Esophagus squamous epithelium (tissue), 5 donors: ENCODE data around the gene ST8SIA6. TPM values are rescaled to one million over a fixed set of nuclear protein-coding genes. Genes with fewer than 3 reads are reported as not detected.

Source experiments
- DNase-seq: peaks from one replicate; lab custom pipeline; 2025; lab: John Stamatoyannopoulos, UW
- H3K27ac ChIP-seq, 4 donors: fragments of 200-600 bp; sonication (generic); one replicate each; pipeline ENCODE4 v1.5.1; 2016 to 2019; ENCODE audit warnings: mild to moderate bottlenecking in 1 of 4
- H3K27me3 ChIP-seq, 4 donors: fragments of 200-600 bp; sonication (generic); 1 replicate in 3 of 4; 2 replicates in 1 of 4; pipeline versions ENCODE4 v1.5.1 to v1.6.0; 2017 to 2021; ENCODE audit warnings: antibody characterized with exemption in 1 of 4
- H3K36me3 ChIP-seq, 3 donors: fragments of 200-600 bp; sonication (generic); one replicate each; pipeline ENCODE4 v1.5.1; 2016 to 2019
- H3K4me1 ChIP-seq, 3 donors: fragments of 200-600 bp; sonication (generic); one replicate each; pipeline ENCODE4 v1.5.1; 2017 to 2019
- H3K4me3 ChIP-seq, 4 donors: fragments of 200-600 bp; sonication (generic); 1 replicate in 3 of 4; 2 replicates in 1 of 4; pipeline ENCODE4 v1.5.1; 2016 to 2019; ENCODE audit warnings: mild to moderate bottlenecking in 2 of 4, moderate library complexity in 1 of 4
- H3K9me3 ChIP-seq, 3 donors: fragments of 200-600 bp; sonication (generic); one replicate each; pipeline ENCODE4 v1.5.1; 2016 to 2019
- POLR2A ChIP-seq, 4 donors: fragments of 450-650 bp; IDR thresholded peaks; one replicate each; pipeline ENCODE4 v1.6.1; 2017; ENCODE audit warnings: antibody characterized with exemption in 4 of 4, mild to moderate bottlenecking in 4 of 4, moderate library complexity in 3 of 4
- WGBS, 2 donors: methylation state at CpG; one replicate each; pipeline ENCODE4 v1.1.5; 2018; 5-methylcytosine and 5-hydroxymethylcytosine counted together
- intact Hi-C: fragments of 100-400 bp; cut with DNase I; formaldehyde crosslinking; loops from one replicate; pipeline ENCODE4 v1.15.0; 2022
- small RNA-seq, 4 donors: library from RNA; depleted of rRNA; stranded (forward); fragments of <200 nt; gene quantifications; one replicate each; pipeline ENCODE3, GENCODE V24; 2016
- total RNA-seq, 4 donors: library from RNA; depleted of rRNA; stranded (reverse); fragments of >200 nt; gene quantifications; one replicate each; pipeline ENCODE4 v1.1.0, GENCODE V29; 2016
- TF ChIP-seq, protein P1 (sequence below), 6 experiments: fragments of 450-650 bp in 4 of 6; fragments of 200-600 bp in 2 of 6; sonication (generic) in 2 of 6; IDR thresholded peaks; one replicate each; pipeline ENCODE4 v1.5.1; 2016 to 2019; ENCODE audit warnings: antibody characterized with exemption in 6 of 6, mild to moderate bottlenecking in 4 of 6, moderate library complexity in 4 of 6
- donor health status: DM: yes; HTN: yes; CAD: no.

The ST8SIA6 gene
- total RNA-seq, 4 donors from 2014 or later, result 0.53 to 2.3 (median 1.2) TPM

DNA sequence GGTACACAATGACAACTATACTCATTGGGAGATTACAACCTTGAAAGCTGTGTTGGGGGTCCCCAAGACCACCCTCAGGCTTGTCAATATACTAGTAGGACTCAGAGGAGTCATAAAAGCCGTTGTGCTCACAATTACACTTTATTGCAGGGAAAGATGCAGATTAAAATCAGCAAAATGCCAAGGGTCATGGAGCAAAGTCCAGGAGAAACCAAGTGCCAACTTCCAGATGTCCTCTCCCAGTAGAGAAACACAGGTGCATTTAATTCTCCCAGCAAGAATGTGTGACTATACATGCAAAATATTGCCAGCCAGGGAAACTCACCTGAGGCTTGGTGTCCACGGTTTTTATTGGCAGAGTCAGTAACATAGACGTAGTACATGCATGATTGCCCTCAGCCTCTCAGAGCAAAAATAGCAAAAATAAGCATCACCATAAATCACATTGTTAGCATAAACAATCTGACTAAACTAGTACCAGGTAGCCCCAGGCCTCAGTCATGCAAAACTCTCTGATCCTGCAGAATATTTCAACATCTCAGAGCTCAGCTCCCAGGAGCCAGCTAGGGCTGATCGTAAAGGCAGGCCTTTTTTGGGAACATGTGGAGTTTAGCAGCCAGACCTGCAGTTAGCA, 175.7 kb downstream of the ST8SIA6 start:
- TF ChIP-seq POLR2A (IDR thresholded peaks at IDR 0.05), result no peak
- TF ChIP-seq, protein P1, sequence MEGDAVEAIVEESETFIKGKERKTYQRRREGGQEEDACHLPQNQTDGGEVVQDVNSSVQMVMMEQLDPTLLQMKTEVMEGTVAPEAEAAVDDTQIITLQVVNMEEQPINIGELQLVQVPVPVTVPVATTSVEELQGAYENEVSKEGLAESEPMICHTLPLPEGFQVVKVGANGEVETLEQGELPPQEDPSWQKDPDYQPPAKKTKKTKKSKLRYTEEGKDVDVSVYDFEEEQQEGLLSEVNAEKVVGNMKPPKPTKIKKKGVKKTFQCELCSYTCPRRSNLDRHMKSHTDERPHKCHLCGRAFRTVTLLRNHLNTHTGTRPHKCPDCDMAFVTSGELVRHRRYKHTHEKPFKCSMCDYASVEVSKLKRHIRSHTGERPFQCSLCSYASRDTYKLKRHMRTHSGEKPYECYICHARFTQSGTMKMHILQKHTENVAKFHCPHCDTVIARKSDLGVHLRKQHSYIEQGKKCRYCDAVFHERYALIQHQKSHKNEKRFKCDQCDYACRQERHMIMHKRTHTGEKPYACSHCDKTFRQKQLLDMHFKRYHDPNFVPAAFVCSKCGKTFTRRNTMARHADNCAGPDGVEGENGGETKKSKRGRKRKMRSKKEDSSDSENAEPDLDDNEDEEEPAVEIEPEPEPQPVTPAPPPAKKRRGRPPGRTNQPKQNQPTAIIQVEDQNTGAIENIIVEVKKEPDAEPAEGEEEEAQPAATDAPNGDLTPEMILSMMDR (IDR thresholded peaks at IDR 0.05), result no peak
- H3K4me3 ChIP-seq, result no peak overlapping the region
- no peaks in the 10 kb centered on the region for H3K36me3 ChIP-seq
- H3K4me1 ChIP-seq, result no peaks in the 10 kb centered on the region
- 41 to 45% methylated on average over 4 of the region's 4 CpGs for WGBS, 2 donors
- peaks cover 0 to 18% (median 8%) of the 10 kb centered on the region in 3 donors for H3K9me3 ChIP-seq
- H3K27ac ChIP-seq, result no peak overlapping the region
- H3K27me3 ChIP-seq, result no peaks in the 10 kb centered on the region
- DNase-seq, result no peak
- intact Hi-C loops, result no loop called here

DNA sequence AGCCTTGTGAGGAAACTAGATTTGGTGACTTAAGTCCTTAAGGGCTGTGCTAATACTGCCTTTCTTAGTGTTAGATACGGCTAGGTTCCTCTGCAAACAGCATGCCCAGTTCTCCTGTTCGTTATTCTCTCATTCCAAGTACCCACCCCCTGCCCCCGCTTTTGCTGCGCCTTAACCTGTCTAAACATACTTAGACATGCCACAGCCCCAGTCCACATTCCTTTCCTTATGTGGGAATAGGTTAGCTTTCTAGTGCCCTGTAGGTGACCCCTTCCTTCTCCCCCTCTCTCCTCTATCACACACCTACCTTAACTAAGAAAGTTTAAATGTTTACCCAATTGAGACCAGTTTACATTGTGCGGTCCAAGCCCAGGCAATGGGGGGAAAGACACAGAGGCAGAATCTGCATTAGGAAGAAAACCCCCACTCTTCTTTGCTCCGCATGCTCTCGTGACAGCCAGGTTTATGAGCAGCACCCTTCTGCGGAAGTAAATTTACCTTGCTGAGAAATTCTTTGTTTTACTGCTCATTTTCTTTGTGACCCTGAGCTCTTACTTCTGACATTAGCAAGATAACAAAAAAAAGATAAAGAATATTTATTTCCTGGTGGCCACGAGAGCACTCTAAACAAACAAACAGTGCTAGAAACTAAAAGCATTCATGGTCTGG, 177.5 kb downstream of the ST8SIA6 start:
- DNase-seq, result no peak
- WGBS, 2 donors, result 62 to 78% methylated on average over 9 of the region's 9 CpGs

DNA sequence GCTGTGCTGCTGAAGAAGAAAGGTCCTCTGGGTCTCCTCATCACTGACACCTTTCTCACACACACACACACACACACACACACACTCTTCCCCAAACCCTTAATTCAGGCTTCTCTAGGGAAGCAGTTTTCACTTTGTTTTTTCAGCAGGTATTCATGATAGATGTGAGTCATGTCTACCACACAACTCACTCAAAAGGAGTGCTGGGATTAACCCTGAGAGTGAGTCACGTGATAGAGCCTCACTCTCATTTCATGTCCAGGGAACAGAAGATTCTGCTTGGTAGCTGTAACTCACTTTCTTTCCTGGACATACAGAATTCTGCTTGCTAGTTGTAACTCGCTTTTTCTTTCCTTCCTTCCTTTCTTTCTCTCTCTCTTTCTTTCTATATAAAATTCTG, 181.0 kb downstream of the ST8SIA6 start:
- WGBS, 2 donors, result 24 to 49% methylated on average over 2 of the region's 2 CpGs

More for the DNA sequence above, 177.5 kb downstream of the ST8SIA6 start:
- Histone ChIP-seq H3K4me3 (no peak overlapping the region), H3K9me3 (peaks cover 0 to 8% (median 0%) of the 10 kb centered on the region in 3 donors), H3K27me3 (no peaks in the 10 kb centered on the region), H3K27ac (no peak overlapping the region), H3K4me1 (no peaks in the 10 kb centered on the region), H3K36me3 (no peaks in the 10 kb centered on the region)
- intact Hi-C loops, result no loop called here
- no peak for TF ChIP-seq POLR2A (IDR thresholded peaks at IDR 0.05)
- TF ChIP-seq, protein P1 (IDR thresholded peaks at IDR 0.05), result no peak

DNA sequence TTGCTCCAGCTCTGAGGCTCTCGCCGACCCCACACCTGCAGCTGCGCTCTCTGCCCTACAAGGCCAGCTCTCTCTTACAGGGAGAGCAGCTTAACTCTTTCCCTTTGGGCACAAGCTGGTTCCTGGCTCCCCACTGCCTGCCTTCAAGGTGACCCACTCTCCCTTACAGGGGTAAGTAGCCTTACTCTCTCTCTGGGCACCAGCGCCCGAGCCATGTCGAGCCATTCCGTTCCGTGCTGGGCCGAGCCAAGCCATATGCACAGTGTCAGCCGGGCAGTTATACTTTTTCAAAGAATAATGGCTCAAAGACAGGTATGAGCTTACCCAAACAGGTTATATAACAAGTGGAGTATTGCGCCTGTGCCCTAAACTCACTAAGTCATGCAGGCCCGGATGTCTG, 181.7 kb downstream of the ST8SIA6 start:
- no peak overlapping the region for H3K4me3 ChIP-seq
- TF ChIP-seq POLR2A (IDR thresholded peaks at IDR 0.05), result no peak
- TF ChIP-seq, protein P1 (IDR thresholded peaks at IDR 0.05), result no peak
- 93 to 94% methylated on average over 11 to 12 of the region's 12 CpGs for WGBS, 2 donors
- no peak overlapping the region for H3K27ac ChIP-seq
- no peak for DNase-seq
- H3K9me3 ChIP-seq, result peaks cover 0 to 6% (median 0%) of the 10 kb centered on the region in 3 donors
- H3K27me3 ChIP-seq, result peaks cover 0 to 5% (median 0%) of the 10 kb centered on the region in 4 donors
- intact Hi-C loops, result no loop called here
- no peaks in the 10 kb centered on the region for H3K4me1 ChIP-seq
- no peaks in the 10 kb centered on the region for H3K36me3 ChIP-seq

More for the DNA sequence above, 181.0 kb downstream of the ST8SIA6 start:
- Histone ChIP-seq H3K4me1 (no peaks in the 10 kb centered on the region), H3K27ac (no peak overlapping the region), H3K27me3 (peaks cover 0 to 5% (median 0%) of the 10 kb centered on the region in 4 donors), H3K36me3 (no peaks in the 10 kb centered on the region), H3K9me3 (peaks cover 0 to 6% (median 0%) of the 10 kb centered on the region in 3 donors), H3K4me3 (no peak overlapping the region)
- intact Hi-C loops, result no loop called here
- DNase-seq, result no peak
- TF ChIP-seq POLR2A (IDR thresholded peaks at IDR 0.05), result no peak
- TF ChIP-seq, protein P1 (IDR thresholded peaks at IDR 0.05), result no peak

Small RNA genes lying within 50 kb of the gene (small RNA-seq; reads per million reads assigned to genes)
- gene RF00019, result 0 reads per million in 4 donors

Other genes with a start within 250 kb of the ST8SIA6 start
- gene VIM, start 226.4 kb downstream of the ST8SIA6 start, total RNA-seq, result 1,000 to 10,000 TPM in 1 of 4 donors, 100 to 1,000 TPM in 2, 10 to 100 TPM in 1; 55.2 to 1,252 (median 375) TPM
- gene HACD1, start 162.8 kb upstream of the ST8SIA6 start, total RNA-seq, result 10 to 100 TPM; 11.0 to 23.8 (median 16.7) TPM
- 10 to 100 TPM; 19.9 to 28.6 (median 22.7) TPM for gene STAM, start 189.6 kb upstream of the ST8SIA6 start, total RNA-seq